Muscle of leg (tissue), 11 donors: ENCODE measurements around the gene LIG1. TPM values are rescaled to one million over a fixed set of nuclear protein-coding genes. Genes with fewer than 3 reads are reported as not detected.

Experiments used
- DNase-seq: peaks from one replicate; pipeline ENCODE4 v3.0.0; 2013
- H3K27ac ChIP-seq: one replicate; pipeline ENCODE4 v1.5.1; 2013; ENCODE audit warnings: mild to moderate bottlenecking, low read length, control low read depth
- H3K27me3 ChIP-seq: one replicate; pipeline ENCODE4 v1.6.1; 2013; ENCODE audit warnings: low read length; ENCODE audit not compliant: control insufficient read depth, insufficient read depth
- H3K36me3 ChIP-seq: one replicate; pipeline ENCODE4 v1.6.1; 2013; ENCODE audit warnings: low read length; ENCODE audit not compliant: control insufficient read depth, insufficient read depth
- H3K4me1 ChIP-seq: one replicate; pipeline ENCODE4 v1.6.1; 2013; ENCODE audit warnings: low read length; ENCODE audit not compliant: control insufficient read depth, insufficient read depth
- H3K4me3 ChIP-seq: one replicate; pipeline ENCODE4 v1.5.1; 2013; ENCODE audit warnings: low read length, control low read depth
- H3K9me3 ChIP-seq: replicated peaks from 2 replicates; pipeline ENCODE4 v1.6.1; 2013; ENCODE audit warnings: low read depth, low read length; ENCODE audit not compliant: control insufficient read depth
- WGBS: methylation state at CpG from one replicate; pipeline ENCODE4 v1.1.5; 2013; ENCODE audit warnings: missing lambda C conversion rate; ENCODE audit not compliant: insufficient coverage; 5-methylcytosine and 5-hydroxymethylcytosine counted together
- polyA plus RNA-seq, 8 donors: library from polyadenylated mRNA; unstranded; fragments of 120-200 nt; gene quantifications; one replicate each; pipeline versions ENCODE4 v1.2.1 to v1.2.3, GENCODE V29; 2013; ENCODE audit warnings: inconsistent platforms in 1 of 8, low replicate concordance in 1 of 8; ENCODE audit not compliant: insufficient read length in 8 of 8, insufficient read depth in 1 of 8
- total RNA-seq: library from RNA; stranded (reverse); fragments of 120-200 nt; gene quantifications from one replicate; pipeline ENCODE4 v1.2.4, GENCODE V29; 2013

The LIG1 gene
- total and polyA plus RNA-seq, 9 donors: 20.2 to 37.4 (median 27.9) TPM

DNA sequence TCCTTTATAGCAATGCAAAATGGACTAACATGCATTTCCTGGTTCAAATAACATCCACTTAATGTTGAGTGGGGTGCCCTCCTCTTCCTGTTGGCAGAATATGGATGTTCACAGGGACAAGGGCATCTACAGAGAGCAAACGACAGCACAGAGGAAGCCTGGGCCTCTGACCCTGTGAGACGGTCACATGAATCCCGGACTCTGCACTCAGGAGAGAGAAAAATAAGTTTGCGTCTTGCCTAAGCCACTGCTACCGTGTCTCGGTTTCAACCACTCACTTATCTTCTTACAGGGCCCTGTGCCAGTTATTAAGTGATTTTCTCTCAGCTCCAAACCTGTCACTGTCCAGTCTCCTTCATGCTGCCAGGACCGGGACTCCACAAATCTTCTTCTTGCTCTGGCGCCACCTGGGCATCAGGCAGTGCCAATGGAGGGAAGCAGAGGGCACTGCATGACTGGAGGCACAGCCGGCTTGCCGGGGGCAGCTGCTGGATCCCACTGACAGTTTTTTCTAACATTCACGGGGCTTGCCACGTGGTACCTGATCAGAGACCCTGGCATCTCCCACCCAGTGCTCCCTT is 11.8 kb downstream of the LIG1 start:
- H3K4me1 ChIP-seq: no peaks in the 10 kb centered on the region
- 93% methylated on average over 10 of the region's 12 CpGs for WGBS
- no peak overlapping the region for H3K27ac ChIP-seq
- peaks cover 42% of the 10 kb centered on the region for H3K36me3 ChIP-seq
- H3K9me3 ChIP-seq: no peaks in the 10 kb centered on the region
- no peaks in the 10 kb centered on the region for H3K27me3 ChIP-seq
- no peak for DNase-seq
- no peak overlapping the region for H3K4me3 ChIP-seq

- no peaks in the 10 kb centered on the region for H3K9me3 ChIP-seq
- no peak overlapping the region for H3K27ac ChIP-seq
- H3K36me3 ChIP-seq: peaks cover 34% of the 10 kb centered on the region
- DNase-seq: no peak
- 41% methylated on average over 8 of the region's 9 CpGs for WGBS
- no peak overlapping the region for H3K4me3 ChIP-seq
- no peaks in the 10 kb centered on the region for H3K27me3 ChIP-seq
- peaks cover 5% of the 10 kb centered on the region for H3K4me1 ChIP-seq
Observed at GRCh38 chr19:48154003-48154402, 16.1 kb downstream of the LIG1 start.

- H3K27me3 ChIP-seq: no peaks in the 10 kb centered on the region
- peaks cover 5% of the 10 kb centered on the region for H3K4me1 ChIP-seq
- WGBS: 10% methylated on average over 3 of the region's 8 CpGs
- H3K4me3 ChIP-seq: no peak overlapping the region
- peak; percentile 54 for DNase-seq
- peaks cover 33% of the 10 kb centered on the region for H3K36me3 ChIP-seq
- H3K9me3 ChIP-seq: no peaks in the 10 kb centered on the region
- H3K27ac ChIP-seq: no peak overlapping the region
Observed at GRCh38 chr19:48152551-48152950, 17.6 kb downstream of the LIG1 start.

DNA sequence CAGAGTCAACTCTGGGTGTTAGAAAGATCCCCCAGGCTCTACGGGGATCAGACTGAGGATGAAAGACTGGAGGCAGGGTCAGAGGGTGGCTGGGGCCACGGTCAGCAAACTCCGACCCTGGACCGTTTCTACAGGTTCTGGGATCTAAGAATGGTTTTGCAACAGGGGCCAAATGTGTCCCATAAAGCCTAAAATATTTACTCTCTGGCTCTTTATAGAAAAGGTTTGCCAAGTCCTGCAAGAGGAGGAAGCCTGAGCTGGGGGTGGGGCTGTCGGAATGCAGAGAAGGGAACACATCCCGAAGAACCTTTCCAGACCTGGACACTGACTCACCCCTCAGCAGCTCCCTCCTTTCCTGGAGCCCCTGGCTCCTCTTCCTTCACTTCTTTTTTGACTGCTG is 20.7 kb downstream of the LIG1 start:
- DNase-seq: peak; percentile 55
- no peak overlapping the region for H3K4me3 ChIP-seq
- WGBS: 41% methylated on average over 4 of the region's 6 CpGs
- H3K9me3 ChIP-seq: no peaks in the 10 kb centered on the region
- H3K27me3 ChIP-seq: no peaks in the 10 kb centered on the region
- peaks cover 5% of the 10 kb centered on the region for H3K4me1 ChIP-seq
- peaks cover 37% of the 10 kb centered on the region for H3K36me3 ChIP-seq
- H3K27ac ChIP-seq: peak overlapping the region; percentile 35

- H3K9me3 ChIP-seq: no peaks in the 10 kb centered on the region
Observed at GRCh38 chr19:48148576-48148975, 21.6 kb downstream of the LIG1 start.

GRCh38 chr19:48147597-48148175 is 22.5 kb downstream of the LIG1 start:
- no peak for DNase-seq
- no peak overlapping the region for H3K27ac ChIP-seq
- no peaks in the 10 kb centered on the region for H3K9me3 ChIP-seq
- no peaks in the 10 kb centered on the region for H3K27me3 ChIP-seq
- peaks cover 52% of the 10 kb centered on the region for H3K36me3 ChIP-seq
- WGBS: 83% methylated on average over 1 of the region's 4 CpGs
- no peak overlapping the region for H3K4me3 ChIP-seq
- H3K4me1 ChIP-seq: peaks cover 5% of the 10 kb centered on the region

More at GRCh38 chr19:48148576-48148975, 21.6 kb downstream of the LIG1 start:
- Histone ChIP-seq H3K27me3 (no peaks in the 10 kb centered on the region), H3K36me3 (peaks cover 43% of the 10 kb centered on the region), H3K27ac (no peak overlapping the region), H3K4me1 (peaks cover 5% of the 10 kb centered on the region), H3K4me3 (no peak overlapping the region)
- 93% methylated on average over 4 of the region's 9 CpGs for WGBS
- DNase-seq: no peak

- Histone ChIP-seq H3K4me1 (peaks cover 3% of the 10 kb centered on the region), H3K27ac (no peak overlapping the region)
- WGBS: 75% methylated on average over 6 of the region's 6 CpGs
Observed at GRCh38 chr19:48139053-48139452, 31.1 kb downstream of the LIG1 start.

GRCh38 chr19:48137411-48137810 is 32.7 kb downstream of the LIG1 start:
- no peak overlapping the region for H3K27ac ChIP-seq
- H3K9me3 ChIP-seq: no peaks in the 10 kb centered on the region
- H3K27me3 ChIP-seq: no peaks in the 10 kb centered on the region
- H3K36me3 ChIP-seq: peaks cover 42% of the 10 kb centered on the region
- H3K4me1 ChIP-seq: peaks cover 3% of the 10 kb centered on the region
- no peak overlapping the region for H3K4me3 ChIP-seq
- 94% methylated on average over 21 of the region's 26 CpGs for WGBS
- no peak for DNase-seq

More at GRCh38 chr19:48139053-48139452, 31.1 kb downstream of the LIG1 start:
- Histone ChIP-seq H3K36me3 (peaks cover 50% of the 10 kb centered on the region), H3K27me3 (no peaks in the 10 kb centered on the region), H3K4me3 (no peak overlapping the region), H3K9me3 (no peaks in the 10 kb centered on the region)
- DNase-seq: no peak

- no peak for DNase-seq
- Histone ChIP-seq H3K27ac (no peak overlapping the region), H3K36me3 (peaks cover 45% of the 10 kb centered on the region), H3K4me1 (peaks cover 3% of the 10 kb centered on the region), H3K4me3 (no peak overlapping the region), H3K9me3 (no peaks in the 10 kb centered on the region), H3K27me3 (no peaks in the 10 kb centered on the region)
- 82% methylated on average over 4 of the region's 4 CpGs for WGBS
Observed at GRCh38 chr19:48136547-48136946, 33.6 kb downstream of the LIG1 start.

DNA sequence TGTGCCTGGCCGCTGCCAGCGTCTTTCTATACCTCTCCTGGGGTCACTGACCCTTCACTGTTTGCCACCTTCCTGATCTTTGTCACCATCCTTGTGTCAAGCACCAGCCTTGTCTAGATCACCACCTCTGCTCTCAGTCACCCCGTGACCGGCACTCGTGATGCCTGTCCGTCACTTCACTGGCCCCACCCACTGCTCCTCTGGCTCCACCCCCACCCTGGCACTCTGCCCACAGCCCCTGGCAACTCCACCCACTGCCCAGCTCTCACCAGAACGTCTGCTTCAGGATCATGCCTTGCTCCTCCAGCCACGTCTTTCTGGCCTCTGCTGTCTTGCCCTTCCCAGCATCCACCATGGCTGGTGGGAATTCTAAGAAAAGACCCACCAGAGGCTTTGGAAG is 34.7 kb downstream of the LIG1 start:
- Histone ChIP-seq H3K9me3 (no peaks in the 10 kb centered on the region), H3K27me3 (no peaks in the 10 kb centered on the region), H3K4me1 (peaks cover 3% of the 10 kb centered on the region), H3K4me3 (no peak overlapping the region), H3K36me3 (peaks cover 44% of the 10 kb centered on the region), H3K27ac (no peak overlapping the region)
- WGBS: 67% methylated on average over 8 of the region's 8 CpGs
- DNase-seq: no peak
